GM23338 (cell line): ENCODE measurements around the gene ABCG8. TPM values are rescaled to one million over a fixed set of nuclear protein-coding genes. Genes with fewer than 3 reads are reported as not detected.

ENCODE experiments used
- ATAC-seq: fragments of 200-7000 bp; cut with Tn5 transposase; 3 replicates; pipeline ENCODE4 v1.9.1; 2020
- DNase-seq: peaks from one replicate; pipeline ENCODE4 v3.0.0-alpha.2; 2015; ENCODE audit warnings: low spot score
- H2AFZ ChIP-seq: fragments of 200-600 bp; sonication (generic); 2 replicates; pipeline ENCODE4 v1.8.0; 2016; ENCODE audit warnings: antibody characterized with exemption, mild to moderate bottlenecking, moderate library complexity
- H3F3A ChIP-seq: fragments of 200-600 bp; sonication (generic); replicated peaks from 2 replicates; pipeline ENCODE4 v1.8.0; 2017; ENCODE audit warnings: antibody characterized with exemption, mixed run types, low read depth
- H3K27ac ChIP-seq: fragments of 200-600 bp; sonication (generic); 2 replicates; pipeline ENCODE4 v1.6.1; 2016; ENCODE audit warnings: low read depth
- H3K27me3 ChIP-seq: fragments of 200-600 bp; sonication (generic); 2 replicates; pipeline ENCODE4 v1.8.0; 2016; ENCODE audit warnings: mild to moderate bottlenecking, mixed run types, moderate library complexity; ENCODE audit not compliant: insufficient read depth
- H3K36me3 ChIP-seq: fragments of 200-600 bp; sonication (generic); 2 replicates; pipeline ENCODE4 v1.8.0; 2016; ENCODE audit warnings: mild to moderate bottlenecking; ENCODE audit not compliant: insufficient read depth
- H3K4me1 ChIP-seq: fragments of 200-600 bp; sonication (generic); 2 replicates; pipeline ENCODE4 v1.8.0; 2016; ENCODE audit warnings: mild to moderate bottlenecking, moderate library complexity; ENCODE audit not compliant: insufficient read depth
- H3K4me2 ChIP-seq: fragments of 200-600 bp; sonication (generic); 2 replicates; pipeline ENCODE4 v1.7.1; 2017; ENCODE audit warnings: mixed run types
- H3K4me3 ChIP-seq: fragments of 200-600 bp; sonication (generic); 2 replicates; pipeline ENCODE4 v1.6.1; 2016; ENCODE audit warnings: mixed run types
- H3K79me2 ChIP-seq: fragments of 200-600 bp; sonication (generic); replicated peaks from 2 replicates; pipeline ENCODE4 v1.8.0; 2017; ENCODE audit warnings: mild to moderate bottlenecking; ENCODE audit not compliant: insufficient read depth
- H3K9me2 ChIP-seq: fragments of 200-600 bp; sonication (generic); 2 replicates; pipeline ENCODE4 v1.8.0; 2017; ENCODE audit not compliant: insufficient read depth
- H4K20me1 ChIP-seq: fragments of 200-600 bp; sonication (generic); replicated peaks from 2 replicates; pipeline ENCODE4 v1.8.0; 2017; ENCODE audit warnings: mild to moderate bottlenecking; ENCODE audit not compliant: insufficient read depth
- H3K27ac Mint-ChIP-seq: 2 replicates; pipeline ENCODE4 v1.8.0; 2020; ENCODE audit warnings: inconsistent platforms, mild to moderate bottlenecking, moderate library complexity, mixed read lengths
- H3K27me3 Mint-ChIP-seq: 3 replicates; pipeline ENCODE4 v1.8.0; 2022; ENCODE audit warnings: low read depth, mild to moderate bottlenecking, moderate library complexity, mixed read lengths, inconsistent platforms; ENCODE audit not compliant: insufficient read depth, poor library complexity
- H3K36me3 Mint-ChIP-seq: 3 replicates; pipeline ENCODE4 v1.8.0; 2021; ENCODE audit warnings: low read depth, mild to moderate bottlenecking, inconsistent platforms, moderate library complexity, mixed read lengths
- H3K4me1 Mint-ChIP-seq: 3 replicates; pipeline ENCODE4 v1.8.0; 2020; ENCODE audit warnings: mild to moderate bottlenecking, inconsistent platforms, mixed read lengths
- H3K4me3 Mint-ChIP-seq: 3 replicates; pipeline ENCODE4 v1.8.0; 2021; ENCODE audit warnings: moderate library complexity, mild to moderate bottlenecking, inconsistent platforms, mixed read lengths
- H3K9me3 Mint-ChIP-seq: 3 replicates; pipeline ENCODE4 v1.8.0; 2020; ENCODE audit warnings: moderate library complexity, mild to moderate bottlenecking, inconsistent platforms, mixed read lengths
- ETS1 ChIP-seq: IDR thresholded peaks from 2 replicates; pipeline ENCODE4 v1.6.1; 2016; ENCODE audit warnings: antibody characterized with exemption
- EZH2phosphoT487 ChIP-seq: fragments of 200-600 bp; sonication (generic); IDR thresholded peaks from one replicate; pipeline ENCODE4 v1.8.1; 2018; ENCODE audit warnings: antibody characterized with exemption; ENCODE audit not compliant: unreplicated experiment
- JUNB ChIP-seq: IDR thresholded peaks from one replicate; pipeline ENCODE4 v1.6.1; 2016; ENCODE audit warnings: antibody characterized with exemption; ENCODE audit not compliant: unreplicated experiment
- NANOG ChIP-seq: IDR thresholded peaks from 2 replicates; pipeline ENCODE4 v1.6.1; 2016; ENCODE audit warnings: antibody characterized with exemption, borderline replicate concordance
- POLR2AphosphoS5 ChIP-seq: IDR thresholded peaks from 2 replicates; pipeline ENCODE4 v1.6.1; 2016; ENCODE audit warnings: antibody characterized with exemption, low read depth
- ZNF114 ChIP-seq: fragments of 250-450 bp; sonication (Bioruptor Pico); IDR thresholded peaks from 2 replicates; pipeline ENCODE4 v1.5.0; 2020; ENCODE audit warnings: mild to moderate bottlenecking, moderate library complexity
- ZNF331 ChIP-seq: fragments of 250-450 bp; sonication (Bioruptor Pico); IDR thresholded peaks from 2 replicates; pipeline ENCODE4 v1.5.0; 2020; ENCODE audit warnings: low read depth, mild to moderate bottlenecking, moderate library complexity
- polyA plus RNA-seq: library from polyadenylated mRNA; unstranded; fragments of >200 nt; fragmentation: Nextera tagmentation; extraction: Ambion mirVana; gene quantifications from 2 replicates; pipeline ENCODE4 v1.2.1, GENCODE V29; 2016
- total RNA-seq: library from RNA; depleted of rRNA; stranded (reverse); fragments of >200 nt; shearing (Covaris generic); gene quantifications from 2 replicates; pipeline ENCODE4 v1.2.3, GENCODE V29; 2014
- TF ChIP-seq, protein P1 (sequence below), 2 experiments: fragments of 200-600 bp in 1 of 2; sonication (generic) in 1 of 2; conservative IDR thresholded peaks; 2 replicates each; pipeline versions ENCODE4 v1.5.1 to v1.6.1; 2016 to 2017; ENCODE audit warnings: antibody characterized with exemption in 2 of 2, low read depth in 2 of 2, mild to moderate bottlenecking in 2 of 2, moderate library complexity in 1 of 2
- TF ChIP-seq, protein P2 (sequence below): IDR thresholded peaks from one replicate; pipeline ENCODE4 v1.6.1; 2018; ENCODE audit warnings: antibody characterized with exemption; ENCODE audit not compliant: unreplicated experiment

ABCG8 gene
- total and polyA plus RNA-seq, 2 experiments from 2014 or later, result 0.19 to 0.35 TPM

DNA sequence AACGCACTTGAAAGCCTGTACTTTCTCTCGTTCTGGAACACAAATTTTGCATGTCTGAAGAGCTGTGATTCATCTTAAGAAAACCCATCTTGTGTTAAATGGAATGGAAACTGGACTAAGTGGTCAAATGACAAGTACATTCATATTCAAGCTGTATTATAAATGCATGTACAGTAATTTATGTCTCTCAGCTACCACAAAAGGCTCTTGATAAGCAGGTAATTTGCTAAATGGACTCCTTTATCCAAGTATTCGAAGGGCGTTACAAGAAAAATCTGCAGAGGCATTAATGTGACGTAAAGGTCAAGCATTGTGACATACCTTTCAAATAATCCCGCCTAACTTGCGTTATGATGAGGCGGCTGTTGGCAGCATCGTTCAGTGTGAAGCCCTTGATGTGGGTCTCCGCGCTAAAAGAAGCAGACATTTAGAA lies 66.6 kb downstream of the ABCG8 start:
- Histone ChIP-seq H2AFZ (no peak overlapping the region), H3K4me2 (no peak overlapping the region), H3K79me2 (0 out of 2 replicates have a peak, but pooled peaks cover 12% of the 10 kb centered on the region), H3K4me3 (no peak overlapping the region), H3F3A (no peaks in the 10 kb centered on the region), H4K20me1 (0 out of 2 replicates have a peak, but pooled peaks cover 4% of the 10 kb centered on the region), H3K4me1 (no peaks in the 10 kb centered on the region), H3K9me2 (no peaks in the 10 kb centered on the region), H3K36me3 (peaks cover 20% of the 10 kb centered on the region), H3K27me3 (no peaks in the 10 kb centered on the region), H3K27ac (no peak overlapping the region)
- H3K4me3 Mint-ChIP-seq, result no peak overlapping the region
- TF ChIP-seq POLR2AphosphoS5, result no peak
- TF ChIP-seq, protein P1, sequence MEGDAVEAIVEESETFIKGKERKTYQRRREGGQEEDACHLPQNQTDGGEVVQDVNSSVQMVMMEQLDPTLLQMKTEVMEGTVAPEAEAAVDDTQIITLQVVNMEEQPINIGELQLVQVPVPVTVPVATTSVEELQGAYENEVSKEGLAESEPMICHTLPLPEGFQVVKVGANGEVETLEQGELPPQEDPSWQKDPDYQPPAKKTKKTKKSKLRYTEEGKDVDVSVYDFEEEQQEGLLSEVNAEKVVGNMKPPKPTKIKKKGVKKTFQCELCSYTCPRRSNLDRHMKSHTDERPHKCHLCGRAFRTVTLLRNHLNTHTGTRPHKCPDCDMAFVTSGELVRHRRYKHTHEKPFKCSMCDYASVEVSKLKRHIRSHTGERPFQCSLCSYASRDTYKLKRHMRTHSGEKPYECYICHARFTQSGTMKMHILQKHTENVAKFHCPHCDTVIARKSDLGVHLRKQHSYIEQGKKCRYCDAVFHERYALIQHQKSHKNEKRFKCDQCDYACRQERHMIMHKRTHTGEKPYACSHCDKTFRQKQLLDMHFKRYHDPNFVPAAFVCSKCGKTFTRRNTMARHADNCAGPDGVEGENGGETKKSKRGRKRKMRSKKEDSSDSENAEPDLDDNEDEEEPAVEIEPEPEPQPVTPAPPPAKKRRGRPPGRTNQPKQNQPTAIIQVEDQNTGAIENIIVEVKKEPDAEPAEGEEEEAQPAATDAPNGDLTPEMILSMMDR (conservative IDR thresholded peaks at IDR 0.05; ENCODE audit: low read depth in 2 of 2), result no peak
- TF ChIP-seq ZNF331 (CRISPR knock-in tag), result no peak
- TF ChIP-seq JUNB, result no peak
- TF ChIP-seq ZNF114 (CRISPR knock-in tag), result no peak
- ATAC-seq (no peak), DNase-seq (no peak)
- peaks cover 66% of the 10 kb centered on the region for H3K36me3 Mint-ChIP-seq
- no peaks in the 10 kb centered on the region for H3K4me1 Mint-ChIP-seq
- no peak overlapping the region for H3K27ac Mint-ChIP-seq
- no peaks in the 10 kb centered on the region for H3K9me3 Mint-ChIP-seq
- no peaks in the 10 kb centered on the region for H3K27me3 Mint-ChIP-seq

DNA sequence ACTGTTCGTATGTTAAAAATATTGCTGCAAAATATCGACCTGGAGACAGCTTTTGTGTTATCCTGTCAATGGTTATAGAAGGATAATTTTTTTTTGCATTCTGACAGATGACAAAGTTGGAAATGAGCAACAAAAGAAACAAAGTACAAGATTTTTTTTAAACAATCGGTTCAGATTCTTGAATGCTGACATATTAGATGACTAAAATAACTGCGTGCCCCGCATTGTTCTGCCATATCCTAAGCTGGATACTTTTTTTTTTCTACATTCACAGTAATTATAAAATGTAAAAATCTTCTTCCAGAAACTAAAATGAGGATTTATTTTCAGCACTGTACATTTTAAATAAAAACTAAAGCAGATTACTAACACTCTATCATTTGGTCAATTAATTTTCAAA lies 67.1 kb downstream of the ABCG8 start:
- Mint-ChIP-seq H3K4me1 (no peaks in the 10 kb centered on the region), H3K27ac (no peak overlapping the region), H3K9me3 (no peaks in the 10 kb centered on the region), H3K27me3 (no peaks in the 10 kb centered on the region), H3K36me3 (peaks cover 62% of the 10 kb centered on the region), H3K4me3 (no peak overlapping the region)
- no peak overlapping the region for H3K4me2 ChIP-seq
- no peaks in the 10 kb centered on the region for H3K27me3 ChIP-seq
- no peaks in the 10 kb centered on the region for H3K9me2 ChIP-seq
- peaks cover 20% of the 10 kb centered on the region for H3K36me3 ChIP-seq
- no peaks in the 10 kb centered on the region for H3F3A ChIP-seq
- DNase-seq (no peak), ATAC-seq (no peak)
- H3K4me1 ChIP-seq, result no peaks in the 10 kb centered on the region
- no peak overlapping the region for H3K27ac ChIP-seq
- no peak overlapping the region for H2AFZ ChIP-seq
- TF ChIP-seq EZH2phosphoT487 (no peak), NANOG (no peak), ETS1 (no peak)
- TF ChIP-seq, protein P2, sequence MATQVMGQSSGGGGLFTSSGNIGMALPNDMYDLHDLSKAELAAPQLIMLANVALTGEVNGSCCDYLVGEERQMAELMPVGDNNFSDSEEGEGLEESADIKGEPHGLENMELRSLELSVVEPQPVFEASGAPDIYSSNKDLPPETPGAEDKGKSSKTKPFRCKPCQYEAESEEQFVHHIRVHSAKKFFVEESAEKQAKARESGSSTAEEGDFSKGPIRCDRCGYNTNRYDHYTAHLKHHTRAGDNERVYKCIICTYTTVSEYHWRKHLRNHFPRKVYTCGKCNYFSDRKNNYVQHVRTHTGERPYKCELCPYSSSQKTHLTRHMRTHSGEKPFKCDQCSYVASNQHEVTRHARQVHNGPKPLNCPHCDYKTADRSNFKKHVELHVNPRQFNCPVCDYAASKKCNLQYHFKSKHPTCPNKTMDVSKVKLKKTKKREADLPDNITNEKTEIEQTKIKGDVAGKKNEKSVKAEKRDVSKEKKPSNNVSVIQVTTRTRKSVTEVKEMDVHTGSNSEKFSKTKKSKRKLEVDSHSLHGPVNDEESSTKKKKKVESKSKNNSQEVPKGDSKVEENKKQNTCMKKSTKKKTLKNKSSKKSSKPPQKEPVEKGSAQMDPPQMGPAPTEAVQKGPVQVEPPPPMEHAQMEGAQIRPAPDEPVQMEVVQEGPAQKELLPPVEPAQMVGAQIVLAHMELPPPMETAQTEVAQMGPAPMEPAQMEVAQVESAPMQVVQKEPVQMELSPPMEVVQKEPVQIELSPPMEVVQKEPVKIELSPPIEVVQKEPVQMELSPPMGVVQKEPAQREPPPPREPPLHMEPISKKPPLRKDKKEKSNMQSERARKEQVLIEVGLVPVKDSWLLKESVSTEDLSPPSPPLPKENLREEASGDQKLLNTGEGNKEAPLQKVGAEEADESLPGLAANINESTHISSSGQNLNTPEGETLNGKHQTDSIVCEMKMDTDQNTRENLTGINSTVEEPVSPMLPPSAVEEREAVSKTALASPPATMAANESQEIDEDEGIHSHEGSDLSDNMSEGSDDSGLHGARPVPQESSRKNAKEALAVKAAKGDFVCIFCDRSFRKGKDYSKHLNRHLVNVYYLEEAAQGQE, result no peak
- no peak overlapping the region for H3K4me3 ChIP-seq
- 0 out of 2 replicates have a peak, but pooled peaks cover 12% of the 10 kb centered on the region for H3K79me2 ChIP-seq
- H4K20me1 ChIP-seq, result 0 out of 2 replicates have a peak, but pooled peaks cover 4% of the 10 kb centered on the region
